ENCODE results near the gene NOL6.
"Not testable (repeated sequence)": the region's sequence is repeated elsewhere in the genome, so short reads cannot be mapped to it uniquely, and the experiment has no call there.

NOL6 gene

GRCh38 chr9:33506626-33507370, 33.1 kb upstream of the NOL6 start:
- H3K4me3 ChIP-seq (replicated peaks in 1 of 2; ENCODE audit: low read depth in 2 of 2, low read length in 2 of 2), result peak overlapping the region; percentile 1 to 45
- TF ChIP-seq CTCF (IDR thresholded peaks at IDR 0.05; ENCODE audit: low read depth, low read length), result no peak
- peak; percentile 97 to 98 for DNase-seq (ENCODE audit: low read depth in 2 of 2)

GRCh38 chr9:33498387-33498786, 24.7 kb upstream of the NOL6 start:
- TF ChIP-seq CTCF (IDR thresholded peaks at IDR 0.05; ENCODE audit: low read depth, low read length), result peak; percentile 9
- no peak overlapping the region for H3K4me3 ChIP-seq (replicated peaks in 1 of 2; ENCODE audit: low read depth in 2 of 2, low read length in 2 of 2)
- DNase-seq (ENCODE audit: low read depth in 2 of 2), result peak; percentile 43 to 47

GRCh38 chr9:33493819-33494218, 20.1 kb upstream of the NOL6 start:
- H3K4me3 ChIP-seq (replicated peaks in 1 of 2; ENCODE audit: low read depth in 2 of 2, low read length in 2 of 2); DNase-seq (ENCODE audit: low read depth in 2 of 2): not testable (repeated sequence)

- peak in 1 of 2 donors; percentile 65 for DNase-seq (ENCODE audit: low read depth in 2 of 2)
- TF ChIP-seq CTCF (IDR thresholded peaks at IDR 0.05; ENCODE audit: low read depth, low read length), result no peak
- no peak overlapping the region for H3K4me3 ChIP-seq (replicated peaks in 1 of 2; ENCODE audit: low read depth in 2 of 2, low read length in 2 of 2)
Measured at GRCh38 chr9:33489066-33489465, 15.3 kb upstream of the NOL6 start.

- not testable (repeated sequence) for DNase-seq (ENCODE audit: low read depth in 2 of 2); H3K4me3 ChIP-seq (replicated peaks in 1 of 2; ENCODE audit: low read depth in 2 of 2, low read length in 2 of 2)
Measured at GRCh38 chr9:33485312-33485711, 11.6 kb upstream of the NOL6 start.

- no peak for TF ChIP-seq CTCF (IDR thresholded peaks at IDR 0.05; ENCODE audit: low read depth, low read length)
- H3K4me3 ChIP-seq (replicated peaks in 1 of 2; ENCODE audit: low read depth in 2 of 2, low read length in 2 of 2), result no peak overlapping the region
- DNase-seq (ENCODE audit: low read depth in 2 of 2), result no peak
Measured at GRCh38 chr9:33480976-33481375, 7.3 kb upstream of the NOL6 start.

- no peak for DNase-seq (ENCODE audit: low read depth in 2 of 2)
- H3K4me3 ChIP-seq (replicated peaks in 1 of 2; ENCODE audit: low read depth in 2 of 2, low read length in 2 of 2), result no peak overlapping the region
- TF ChIP-seq CTCF (IDR thresholded peaks at IDR 0.05; ENCODE audit: low read depth, low read length), result no peak
Measured at GRCh38 chr9:33480106-33480505, 6.4 kb upstream of the NOL6 start.

GRCh38 chr9:33476503-33476902, 2.8 kb upstream of the NOL6 start:
- no peak for DNase-seq (ENCODE audit: low read depth in 2 of 2)
- TF ChIP-seq CTCF (IDR thresholded peaks at IDR 0.05; ENCODE audit: low read depth, low read length), result no peak
- H3K4me3 ChIP-seq (replicated peaks in 1 of 2; ENCODE audit: low read depth in 2 of 2, low read length in 2 of 2), result no peak overlapping the region
